Activated B cell treated with CpG ODN at 0.5 μM for 24 hours (primary cell): Measurements from ENCODE around the gene SHF. TPM values are rescaled to one million over a fixed set of nuclear protein-coding genes. Genes with fewer than 3 reads are reported as not detected.

Experiments
- ATAC-seq: fragments of 200-7000 bp; cut with Tn5 transposase; one replicate; pipeline ENCODE4 v1.10.0; 2021; ENCODE audit warnings: low read depth, mild to moderate bottlenecking, moderate library complexity
- CTCF ChIA-PET: fragments of 350-600 bp; sonication (Branson Sonifier 250); formaldehyde crosslinking; loops from one replicate; lab custom pipeline; 2021; ENCODE audit warnings: antibody characterized with exemption; lab: Charles Lee
- POLR2A ChIA-PET: fragments of 350-600 bp; sonication (Branson Sonifier 250); formaldehyde crosslinking; loops from one replicate; lab custom pipeline; 2021; ENCODE audit warnings: antibody characterized with exemption; lab: Charles Lee
- DNase-seq: peaks from one replicate; pipeline ENCODE4 v3.0.0; 2022
- H3K27ac Mint-ChIP-seq: one replicate; pipeline ENCODE4 v1.8.0; 2020; ENCODE audit warnings: mixed read lengths
- H3K27me3 Mint-ChIP-seq: one replicate; pipeline ENCODE4 v1.8.0; 2021; ENCODE audit warnings: mixed read lengths
- H3K36me3 Mint-ChIP-seq: one replicate; pipeline ENCODE4 v1.8.0; 2021; ENCODE audit warnings: low read depth, mixed read lengths
- H3K4me1 Mint-ChIP-seq: one replicate; pipeline ENCODE4 v1.8.0; 2021; ENCODE audit warnings: mixed read lengths
- H3K4me3 Mint-ChIP-seq: one replicate; pipeline ENCODE4 v1.8.0; 2020; ENCODE audit warnings: mild to moderate bottlenecking, mixed read lengths
- H3K9me3 Mint-ChIP-seq: one replicate; pipeline ENCODE4 v1.8.0; 2020; ENCODE audit warnings: mixed read lengths
- intact Hi-C: fragments of 100-400 bp; cut with micrococcal nuclease; formaldehyde crosslinking; loops from one replicate; pipeline ENCODE4 v1.15.1; 2024
- total RNA-seq: library from RNA; stranded (reverse); gene quantifications from 2 replicates; pipeline ENCODE4 v1.2.3, GENCODE V29; 2022
- TF ChIP-seq, protein P1 (sequence below): fragments of 200-600 bp; IDR thresholded peaks from one replicate; pipeline ENCODE4 v1.8.0; 2022; ENCODE audit warnings: antibody characterized with exemption, mild to moderate bottlenecking

SHF gene
- total RNA-seq, 1 donor from 2014 or later: 8.5 TPM

DNA sequence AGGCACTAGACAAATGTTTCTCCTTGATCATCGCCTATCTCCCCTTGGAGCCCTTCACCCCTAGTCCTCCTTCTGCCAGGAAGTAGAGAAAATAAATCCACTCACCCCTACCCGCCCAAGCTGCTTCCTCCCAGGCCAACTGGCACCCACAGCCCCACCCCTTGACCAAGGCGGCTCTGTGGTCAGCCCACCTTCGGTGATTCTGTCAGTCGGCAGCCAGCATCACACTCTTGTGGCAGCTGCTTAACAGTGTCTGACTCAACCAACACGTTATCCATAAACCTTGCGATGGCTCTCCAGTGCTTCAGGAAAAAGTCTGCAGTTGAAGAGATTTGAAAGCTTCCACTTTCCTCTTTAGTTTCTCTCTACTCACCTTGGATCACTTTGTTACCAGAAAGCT is 7.6 kb downstream of the SHF start:
- H3K36me3 Mint-ChIP-seq: no peaks in the 10 kb centered on the region
- H3K27me3 Mint-ChIP-seq: no peaks in the 10 kb centered on the region
- DNase-seq (no peak), ATAC-seq (no peak)
- TF ChIP-seq, protein P1, sequence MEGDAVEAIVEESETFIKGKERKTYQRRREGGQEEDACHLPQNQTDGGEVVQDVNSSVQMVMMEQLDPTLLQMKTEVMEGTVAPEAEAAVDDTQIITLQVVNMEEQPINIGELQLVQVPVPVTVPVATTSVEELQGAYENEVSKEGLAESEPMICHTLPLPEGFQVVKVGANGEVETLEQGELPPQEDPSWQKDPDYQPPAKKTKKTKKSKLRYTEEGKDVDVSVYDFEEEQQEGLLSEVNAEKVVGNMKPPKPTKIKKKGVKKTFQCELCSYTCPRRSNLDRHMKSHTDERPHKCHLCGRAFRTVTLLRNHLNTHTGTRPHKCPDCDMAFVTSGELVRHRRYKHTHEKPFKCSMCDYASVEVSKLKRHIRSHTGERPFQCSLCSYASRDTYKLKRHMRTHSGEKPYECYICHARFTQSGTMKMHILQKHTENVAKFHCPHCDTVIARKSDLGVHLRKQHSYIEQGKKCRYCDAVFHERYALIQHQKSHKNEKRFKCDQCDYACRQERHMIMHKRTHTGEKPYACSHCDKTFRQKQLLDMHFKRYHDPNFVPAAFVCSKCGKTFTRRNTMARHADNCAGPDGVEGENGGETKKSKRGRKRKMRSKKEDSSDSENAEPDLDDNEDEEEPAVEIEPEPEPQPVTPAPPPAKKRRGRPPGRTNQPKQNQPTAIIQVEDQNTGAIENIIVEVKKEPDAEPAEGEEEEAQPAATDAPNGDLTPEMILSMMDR: no peak
- ChIA-PET POLR2A (interaction anchor here (0.8 to 1.3 kb wide), 3 partner anchors 8 to 211 kb away, joined by 3 to 6 read pairs (median 3); partner anchors contain the start of gene SHF), CTCF (interaction anchor here (0.7 to 2.0 kb wide), 8 partner anchors 13 to 220 kb away, joined by 3 to 16 read pairs (median 4); no protein-coding TSS in a partner anchor)
- intact Hi-C loops: no loop called here
- no peak overlapping the region for H3K4me3 Mint-ChIP-seq
- no peaks in the 10 kb centered on the region for H3K9me3 Mint-ChIP-seq
- peaks cover 3% of the 10 kb centered on the region for H3K4me1 Mint-ChIP-seq
- no peak overlapping the region for H3K27ac Mint-ChIP-seq

DNA sequence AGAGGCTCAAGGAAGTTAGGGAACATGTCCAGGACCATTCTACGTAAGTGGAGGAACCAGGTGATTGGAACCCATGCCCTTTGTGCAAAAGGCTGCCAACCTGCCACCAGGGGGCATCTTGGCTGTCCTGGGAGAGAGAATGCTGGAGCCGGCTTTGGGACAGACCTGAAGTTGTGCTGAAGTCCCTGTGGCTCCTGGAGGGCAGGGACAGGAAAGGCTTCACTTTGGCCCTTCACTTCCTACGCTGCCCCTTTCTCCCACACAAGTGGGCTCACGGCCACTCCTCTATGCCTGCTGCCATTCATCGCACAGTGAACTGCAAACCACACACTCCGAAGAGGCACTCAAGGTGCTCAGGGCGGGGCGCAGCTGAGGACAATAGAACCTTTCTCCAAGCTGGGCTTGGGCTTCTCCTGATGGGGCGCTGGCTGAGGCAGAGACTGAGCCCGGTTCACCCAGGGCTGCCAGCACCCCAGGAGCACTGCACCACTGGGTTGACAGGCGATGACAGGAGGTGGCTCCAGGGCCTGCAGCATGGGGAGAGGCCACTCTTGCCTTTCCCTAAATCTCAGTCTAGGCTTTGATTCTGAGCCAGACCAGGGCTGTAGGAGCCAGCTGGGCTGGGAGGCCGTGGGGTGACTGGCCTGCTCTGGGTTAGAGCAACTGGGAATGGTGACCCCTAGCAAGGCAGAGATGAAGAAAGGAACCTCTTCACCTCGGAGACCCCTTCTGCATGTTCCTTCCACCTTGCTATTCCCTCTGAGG is 8.4 kb downstream of the SHF start:
- no peak overlapping the region for H3K4me3 Mint-ChIP-seq
- no peaks in the 10 kb centered on the region for H3K27me3 Mint-ChIP-seq
- TF ChIP-seq, protein P1: no peak
- H3K9me3 Mint-ChIP-seq: no peaks in the 10 kb centered on the region
- intact Hi-C loops: no loop called here
- DNase-seq: no peak
- ATAC-seq: peak; percentile 45
- no peaks in the 10 kb centered on the region for H3K36me3 Mint-ChIP-seq
- POLR2A ChIA-PET: interaction anchor here (1.1 kb wide), 1 partner anchor 9 kb away, joined by 3 read pairs; the partner anchor contains the start of gene SHF
- peaks cover 3% of the 10 kb centered on the region for H3K4me1 Mint-ChIP-seq
- H3K27ac Mint-ChIP-seq: no peak overlapping the region
- CTCF ChIA-PET: interaction anchor here (0.8 to 2.0 kb wide), 7 partner anchors 10 to 221 kb away, joined by 3 to 16 read pairs (median 4); no protein-coding TSS in a partner anchor

DNA sequence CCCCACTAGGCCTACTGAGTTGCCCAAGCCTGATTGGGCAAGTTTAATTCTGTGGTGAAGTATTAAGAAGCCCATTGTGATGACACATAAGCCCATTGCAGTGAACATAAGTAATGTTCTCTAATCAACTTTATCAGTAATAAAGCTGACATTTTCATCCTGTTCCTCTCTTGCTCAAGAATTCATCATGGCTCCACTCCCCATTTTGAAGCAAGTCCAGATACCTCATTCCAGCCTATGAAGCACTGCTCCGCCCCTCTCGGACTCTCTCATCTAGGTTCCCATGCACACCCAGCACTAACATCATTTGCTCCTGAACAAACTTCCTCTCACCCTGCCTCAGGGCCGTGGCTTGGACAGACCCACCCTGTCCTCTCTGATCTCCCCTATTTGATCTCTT is 10.5 kb downstream of the SHF start:
- Mint-ChIP-seq H3K27ac (no peak overlapping the region), H3K36me3 (no peaks in the 10 kb centered on the region), H3K4me3 (no peak overlapping the region), H3K27me3 (no peaks in the 10 kb centered on the region), H3K9me3 (no peaks in the 10 kb centered on the region), H3K4me1 (peaks cover 3% of the 10 kb centered on the region)
- ChIA-PET POLR2A (interaction anchor here (0.9 kb wide), 1 partner anchor 10 kb away, joined by 4 read pairs; no protein-coding TSS in a partner anchor), CTCF (interaction anchor here (2.1 to 2.6 kb wide), 2 partner anchors 10 to 14 kb away, joined by 7 to 9 read pairs; no protein-coding TSS in a partner anchor)
- DNase-seq (no peak), ATAC-seq (no peak)
- intact Hi-C loops: no loop called here
- TF ChIP-seq, protein P1: no peak

DNA sequence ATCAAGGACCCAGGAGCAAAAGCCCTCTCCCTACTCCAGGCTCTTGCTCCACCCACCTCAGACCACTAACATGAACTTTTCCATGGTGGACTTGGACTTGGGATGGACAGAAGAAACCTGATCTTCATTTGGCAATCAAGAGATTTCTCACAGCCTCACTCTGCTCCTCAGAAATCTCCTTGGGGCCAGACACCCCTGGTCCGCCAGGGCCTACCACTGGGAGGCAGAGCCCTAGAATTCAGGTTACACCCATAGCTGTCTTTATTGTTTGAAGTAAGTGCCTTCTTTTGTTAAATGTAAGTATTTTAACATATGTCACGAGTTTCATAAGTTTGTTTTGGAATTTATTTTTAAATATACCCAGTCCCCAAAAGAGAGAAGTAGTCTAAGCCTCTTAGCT is 13.2 kb downstream of the SHF start:
- H3K27me3 Mint-ChIP-seq: no peaks in the 10 kb centered on the region
- CTCF ChIA-PET: no interaction called here
- TF ChIP-seq, protein P1: no peak
- H3K9me3 Mint-ChIP-seq: no peaks in the 10 kb centered on the region
- peaks cover 5% of the 10 kb centered on the region for H3K4me1 Mint-ChIP-seq
- POLR2A ChIA-PET: interaction anchor here (0.6 kb wide), 1 partner anchor 14 kb away, joined by 6 read pairs; no protein-coding TSS in a partner anchor
- no peaks in the 10 kb centered on the region for H3K36me3 Mint-ChIP-seq
- ATAC-seq: no peak
- H3K27ac Mint-ChIP-seq: no peak overlapping the region
- DNase-seq: no peak
- intact Hi-C loops: no loop called here
- no peak overlapping the region for H3K4me3 Mint-ChIP-seq

DNA sequence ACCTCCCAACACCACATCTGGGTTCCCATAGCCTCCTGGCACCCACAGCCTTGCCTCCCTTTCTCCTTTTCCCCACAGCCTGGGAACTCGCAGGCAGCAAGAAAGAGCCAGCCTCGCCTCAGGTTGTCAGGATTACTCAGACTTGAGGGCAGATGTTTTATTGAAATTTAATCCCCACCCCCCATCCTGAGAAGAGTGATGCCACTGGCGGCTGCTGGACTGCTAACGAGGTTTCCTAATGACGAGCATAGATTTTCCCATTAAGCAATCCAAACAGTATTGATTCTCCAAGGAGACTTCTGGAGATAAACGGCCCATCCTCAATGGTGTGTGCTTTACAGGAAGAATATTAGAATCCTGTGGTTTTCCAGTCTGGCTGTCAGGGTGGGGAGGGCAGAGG is 13.7 kb downstream of the SHF start:
- intact Hi-C loops: no loop called here
- ATAC-seq (no peak), DNase-seq (no peak)
- no peaks in the 10 kb centered on the region for H3K27me3 Mint-ChIP-seq
- no peaks in the 10 kb centered on the region for H3K36me3 Mint-ChIP-seq
- ChIA-PET CTCF (no interaction called here), POLR2A (no interaction called here)
- no peaks in the 10 kb centered on the region for H3K9me3 Mint-ChIP-seq
- no peak overlapping the region for H3K27ac Mint-ChIP-seq
- H3K4me1 Mint-ChIP-seq: peaks cover 8% of the 10 kb centered on the region
- no peak overlapping the region for H3K4me3 Mint-ChIP-seq
- TF ChIP-seq, protein P1: no peak
